ENCODE measurements around the gene PAQR5. TPM values are rescaled to one million over a fixed set of nuclear protein-coding genes. Genes with fewer than 3 reads are reported as not detected.

PAQR5 gene
- total and polyA plus RNA-seq, 9 of the 15 experiments (the other 6 are each of a cell fraction or from before 2014, with no cell fraction given), result 0.04 to 0.08 TPM; not detected in 7

DNA sequence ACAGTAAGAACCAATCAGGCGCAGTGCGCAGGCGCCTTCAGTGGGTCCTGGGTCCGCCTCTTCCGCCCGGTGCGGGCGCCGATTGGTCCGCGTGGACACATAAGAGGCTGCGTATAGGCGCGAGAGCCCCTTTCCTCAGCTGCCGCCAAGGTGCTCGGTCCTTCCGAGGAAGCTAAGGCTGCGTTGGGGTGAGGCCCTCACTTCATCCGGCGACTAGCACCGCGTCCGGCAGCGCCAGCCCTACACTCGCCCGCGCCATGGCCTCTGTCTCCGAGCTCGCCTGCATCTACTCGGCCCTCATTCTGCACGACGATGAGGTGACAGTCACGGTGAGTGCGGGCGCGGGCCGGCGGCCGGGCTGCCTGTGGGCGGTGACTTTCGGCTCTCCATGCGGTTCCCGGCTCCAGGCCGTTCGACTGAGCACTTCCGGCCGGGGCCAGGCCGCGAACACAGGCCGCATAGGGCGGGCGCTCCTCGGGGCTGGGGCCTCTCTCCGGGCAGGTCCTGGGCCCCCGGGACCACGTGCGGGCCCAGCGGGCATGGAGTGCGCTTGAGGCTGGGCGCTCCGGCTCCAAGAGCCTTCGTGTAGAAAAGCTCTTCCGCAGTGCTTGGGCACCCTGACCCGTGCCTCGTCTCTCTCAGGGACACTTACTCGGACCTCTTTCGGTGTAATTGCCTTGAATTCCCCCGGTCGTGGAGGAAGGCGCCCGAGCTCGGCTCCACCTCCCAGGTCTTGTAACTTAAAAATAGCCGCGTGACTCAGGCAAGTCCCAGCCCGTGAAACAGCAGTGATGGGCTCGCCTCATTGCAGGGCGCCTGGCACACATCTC, 154.2 kb downstream of the PAQR5 start, which contains the start of gene RPLP1 (continued):
- TF ChIP-seq JUND (IDR thresholded peaks at IDR 0.05; ENCODE audit: borderline replicate concordance, low read depth, low read length) (no peak; the same call in 1 of the 2 replicates), JUND (tag; IDR thresholded peaks at IDR 0.05; ENCODE audit: borderline replicate concordance, low read depth, low read length) (peak; percentile 8; the same call in 1 of the 3 replicates), ZNF253 (CRISPR knock-in tag; conservative IDR thresholded peaks at IDR 0.05) (no peak), EHMT2 (IDR thresholded peaks at IDR 0.05) (no peak), MAZ (CRISPR knock-in tag; conservative IDR thresholded peaks at IDR 0.05 in 1 of 2, IDR thresholded peaks at IDR 0.05 in 1 of 2) (peak; percentile 69 to 88; a peak in 3 of 4 replicates), ZKSCAN3 (CRISPR knock-in tag; IDR thresholded peaks at IDR 0.05) (no peak), SRSF7 (optimal IDR thresholded peaks at IDR 0.05; ENCODE audit: low read depth, low read length) (no peak), THRA (IDR thresholded peaks at IDR 0.05) (no peak), NFYB (IDR thresholded peaks at IDR 0.05; ENCODE audit: extremely low read depth, insufficient read length) (peak; percentile 56), ZNF277 (CRISPR knock-in tag; IDR thresholded peaks at IDR 0.05; ENCODE audit: borderline replicate concordance) (no peak), POLR2AphosphoS5 (IDR thresholded peaks at IDR 0.05; ENCODE audit: control insufficient read depth, insufficient read depth, low read depth, low read length) (peak; percentile 98), YY1 (IDR thresholded peaks at IDR 0.05; ENCODE audit: borderline replicate concordance in 1 of 3, control insufficient read depth in 1 of 3, extremely low read depth in 1 of 3, insufficient read depth in 3 of 3, insufficient read length in 1 of 3, insufficient replicate concordance in 2 of 3, low read depth in 1 of 3, low read length in 2 of 3) (peak; percentile 7 to 42 (median 33)), ZHX1 (conservative IDR thresholded peaks at IDR 0.05; ENCODE audit: low read length) (no peak), MTA2 (IDR thresholded peaks at IDR 0.05; ENCODE audit: low read depth) (no peak)
- TF ChIP-seq, protein P1, sequence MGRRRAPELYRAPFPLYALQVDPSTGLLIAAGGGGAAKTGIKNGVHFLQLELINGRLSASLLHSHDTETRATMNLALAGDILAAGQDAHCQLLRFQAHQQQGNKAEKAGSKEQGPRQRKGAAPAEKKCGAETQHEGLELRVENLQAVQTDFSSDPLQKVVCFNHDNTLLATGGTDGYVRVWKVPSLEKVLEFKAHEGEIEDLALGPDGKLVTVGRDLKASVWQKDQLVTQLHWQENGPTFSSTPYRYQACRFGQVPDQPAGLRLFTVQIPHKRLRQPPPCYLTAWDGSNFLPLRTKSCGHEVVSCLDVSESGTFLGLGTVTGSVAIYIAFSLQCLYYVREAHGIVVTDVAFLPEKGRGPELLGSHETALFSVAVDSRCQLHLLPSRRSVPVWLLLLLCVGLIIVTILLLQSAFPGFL (CRISPR knock-in tag; IDR thresholded peaks at IDR 0.05), result no peak
